HG03558 (cell line): ENCODE measurements around the gene CFAP206.
A peak's percentile ranks its signal among the peaks of the same experiment; 100 is the strongest.
"Not testable (repeated sequence)": the region's sequence is repeated elsewhere in the genome, so short reads cannot be mapped to it uniquely, and the experiment has no call there.

Experiments used
- ATAC-seq: cut with Tn5 transposase; IDR thresholded peaks from one replicate; pipeline ENCODE4 v1.9.1; 2021; ENCODE audit warnings: moderate number of reproducible peaks; ENCODE audit not compliant: unreplicated experiment; ENCODE audit errors: extremely low read depth

The CFAP206 gene

GRCh38 chr6:87419266-87419665, 11.5 kb downstream of the CFAP206 start:
- no peak for ATAC-seq

DNA sequence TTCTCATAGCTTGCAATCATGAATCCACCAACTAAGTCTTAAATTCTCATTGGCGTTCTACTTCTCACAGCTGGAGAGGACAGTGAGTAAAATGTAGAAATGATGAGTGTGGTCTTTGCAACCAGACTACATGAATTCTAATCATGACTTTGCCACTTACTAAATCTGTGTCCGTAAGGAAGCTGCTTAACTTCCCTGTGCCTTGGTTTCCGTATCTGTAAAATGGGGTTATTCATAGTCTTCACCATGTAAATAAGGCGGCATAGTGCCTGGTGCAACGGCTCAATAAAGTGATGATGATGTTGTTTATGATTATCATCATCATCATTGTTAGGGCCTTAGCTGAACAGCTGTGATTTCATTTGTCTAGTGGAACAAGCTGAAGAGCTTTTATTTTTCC, 12.6 kb downstream of the CFAP206 start:
- no peak for ATAC-seq

DNA sequence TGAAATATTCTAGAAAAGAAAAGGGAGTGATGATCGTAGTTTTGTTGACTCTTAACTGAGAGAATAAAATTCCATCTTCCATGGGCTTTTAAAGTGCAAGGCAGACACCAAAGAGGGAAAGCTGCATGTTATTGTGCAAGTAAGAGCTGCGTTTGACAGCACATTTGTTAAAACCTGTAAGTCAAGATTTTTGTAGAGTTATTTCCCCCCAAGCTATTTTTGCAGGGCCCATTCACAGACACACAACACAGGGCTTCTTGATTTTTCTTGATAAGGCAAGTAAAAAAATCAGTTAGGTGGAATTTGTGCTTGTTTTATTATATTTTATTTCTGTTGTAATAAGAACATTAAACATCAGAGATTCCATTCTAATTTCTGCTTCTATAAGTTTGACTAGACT, 13.8 kb downstream of the CFAP206 start:
- no peak for ATAC-seq

GRCh38 chr6:87426789-87427188, 19.0 kb downstream of the CFAP206 start:
- ATAC-seq, result no peak

GRCh38 chr6:87430499-87430898, 22.7 kb downstream of the CFAP206 start:
- ATAC-seq, result no peak

GRCh38 chr6:87431263-87431662, 23.5 kb downstream of the CFAP206 start:
- no peak for ATAC-seq

- ATAC-seq, result no peak
Measured at GRCh38 chr6:87436435-87436834, 28.7 kb downstream of the CFAP206 start.

- no peak for ATAC-seq
Measured at GRCh38 chr6:87441711-87442110, 33.9 kb downstream of the CFAP206 start.

- no peak for ATAC-seq
Measured at GRCh38 chr6:87444362-87444761, 36.6 kb downstream of the CFAP206 start.

DNA sequence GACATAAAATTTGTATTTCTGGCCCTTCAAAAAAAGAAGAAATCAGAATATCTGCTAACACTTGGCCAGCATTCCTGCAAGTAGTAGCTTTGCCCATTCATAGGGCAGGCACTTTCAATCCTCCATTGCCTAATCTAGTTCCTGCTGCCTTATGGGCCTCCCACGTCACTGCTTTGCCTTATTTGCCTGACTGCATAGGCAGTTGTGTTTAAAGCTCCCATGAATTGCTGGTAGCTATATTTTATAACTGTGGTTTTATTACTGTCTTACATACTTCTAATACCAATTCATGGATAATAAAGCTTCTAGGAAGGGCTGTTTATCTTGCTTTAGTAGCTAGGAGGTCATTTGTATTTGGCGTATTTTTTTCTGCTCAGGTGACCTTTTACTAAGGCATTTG, 57.3 kb downstream of the CFAP206 start:
- ATAC-seq, result no peak

DNA sequence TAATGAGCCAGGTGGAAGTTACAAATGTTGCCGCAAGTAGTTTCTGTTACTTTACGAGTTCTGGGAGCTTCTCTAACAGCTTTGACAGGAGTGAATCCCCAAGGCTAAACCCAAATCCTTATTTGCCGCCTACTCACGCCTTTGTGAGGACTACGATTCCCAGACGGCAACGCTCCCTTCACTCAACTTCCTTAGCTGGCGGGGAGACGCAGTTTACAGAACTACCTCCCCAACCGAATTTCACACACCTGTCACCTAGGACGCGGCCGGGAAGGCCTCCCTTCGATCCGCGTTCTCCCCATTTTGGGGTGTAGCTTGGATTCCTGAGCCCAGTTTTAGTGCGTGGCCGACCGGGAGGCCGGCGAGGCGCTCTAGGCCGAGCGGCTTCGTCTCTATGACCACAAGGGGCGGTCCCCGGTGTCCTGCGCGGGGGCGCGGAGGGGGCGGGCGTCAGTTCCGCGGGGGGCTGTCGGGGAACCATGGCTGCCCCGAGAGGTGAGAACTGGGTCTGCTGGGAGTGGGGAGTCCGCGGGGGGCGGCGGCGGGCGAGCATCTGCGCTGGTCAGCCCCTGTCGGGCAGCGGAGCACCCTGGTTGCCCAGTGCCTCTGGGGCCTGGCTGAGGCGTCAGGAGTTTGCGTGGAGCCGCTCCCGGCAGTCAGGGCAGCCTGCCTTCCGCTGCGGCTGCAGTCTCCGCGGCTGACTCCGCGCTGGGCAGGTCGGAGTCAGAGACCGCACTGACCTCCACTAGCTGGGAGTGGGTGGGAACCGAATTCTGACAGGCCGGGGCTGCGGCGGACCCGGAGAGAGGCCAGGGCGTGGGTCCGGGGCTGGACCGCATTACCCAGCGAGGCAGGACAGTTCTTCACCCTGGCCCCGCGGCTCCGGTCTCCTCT, 65.0 kb downstream of the CFAP206 start, which contains the start of gene SLC35A1:
Gene SLC35A1 (plus strand): TSS at position 450 of the 894 bp plus-strand sequence. CDS start 30 bp downstream, at position 480.
- ATAC-seq, result peak; percentile 77

GRCh38 chr6:87473419-87473903, 65.7 kb downstream of the CFAP206 start:
- peak; percentile 35 for ATAC-seq

- ATAC-seq, result no peak
Measured at GRCh38 chr6:87481931-87482330, 74.2 kb downstream of the CFAP206 start.

- no peak for ATAC-seq
Measured at GRCh38 chr6:87482366-87482765, 74.6 kb downstream of the CFAP206 start.

GRCh38 chr6:87483929-87484328, 76.2 kb downstream of the CFAP206 start:
- ATAC-seq, result no peak

DNA sequence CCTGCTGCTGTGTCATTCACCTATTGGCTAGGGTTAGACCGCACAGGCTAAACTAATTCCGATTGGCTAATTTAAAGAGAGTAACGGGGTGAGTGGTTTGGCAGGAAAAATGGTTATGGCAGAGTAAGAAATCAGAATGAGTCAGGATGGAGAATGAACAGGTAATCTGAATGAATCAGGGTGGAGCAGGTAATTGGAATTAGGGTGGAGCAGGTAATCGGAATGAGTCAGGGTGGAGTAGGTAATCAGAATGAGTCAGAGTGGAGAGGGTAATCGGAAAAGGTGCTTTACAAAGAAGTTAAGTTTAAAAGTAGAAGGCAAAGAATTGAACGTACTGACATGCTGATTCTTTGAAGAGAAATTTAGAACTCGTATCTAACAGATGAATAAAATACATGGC, 76.7 kb downstream of the CFAP206 start:
- no peak for ATAC-seq

DNA sequence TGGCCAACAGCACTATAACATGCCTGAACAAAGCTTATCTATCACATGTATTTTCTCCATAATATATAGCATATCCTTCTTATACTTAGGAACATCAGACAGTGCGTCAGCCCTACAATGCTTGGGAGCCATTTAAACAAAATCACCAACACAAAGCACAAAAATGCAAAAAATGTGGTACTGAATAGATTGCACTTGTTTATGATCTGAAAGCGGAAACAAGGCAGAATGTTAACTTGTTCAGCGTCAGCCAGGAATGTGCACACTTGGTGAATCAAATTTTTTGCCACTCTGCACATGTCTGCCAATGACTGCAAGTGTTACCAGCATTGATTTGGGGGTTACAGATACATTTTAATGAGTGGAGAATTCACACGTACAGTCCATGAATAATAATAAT, 79.8 kb downstream of the CFAP206 start:
- ATAC-seq, result no peak

GRCh38 chr6:87489326-87489725, 81.6 kb downstream of the CFAP206 start:
- not testable (repeated sequence) for ATAC-seq

DNA sequence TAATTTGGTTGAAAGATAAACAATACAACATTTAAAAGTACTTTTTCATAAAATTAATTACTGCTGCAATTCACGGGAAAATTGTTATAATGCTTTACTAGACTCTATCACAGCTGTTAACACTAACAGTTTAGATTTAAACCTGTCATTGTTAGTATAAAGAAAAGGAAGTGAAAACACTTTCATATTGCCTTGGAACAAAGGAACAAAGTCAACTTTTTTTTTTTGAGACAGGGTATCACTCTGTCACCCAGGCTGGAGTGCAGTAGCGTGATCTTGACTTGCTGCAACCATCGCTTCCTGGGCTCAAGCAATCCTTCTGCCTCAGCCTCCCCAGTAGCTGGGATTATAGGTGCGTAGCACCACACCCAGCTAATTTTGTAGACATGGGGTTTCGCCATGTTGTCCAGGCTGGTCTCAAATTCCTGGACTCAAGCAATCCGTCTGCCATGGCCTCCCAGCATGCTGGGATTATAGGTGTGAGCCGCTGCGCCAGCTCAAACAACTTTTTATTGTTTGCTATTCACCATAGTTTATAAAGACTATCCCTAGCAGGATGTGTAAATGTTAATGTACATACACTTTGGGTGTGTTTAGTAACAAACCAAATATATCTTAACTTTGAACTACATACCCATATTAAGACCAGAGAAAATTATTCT, 87.1 kb downstream of the CFAP206 start:
- ATAC-seq, result no peak

- no peak for ATAC-seq
Measured at GRCh38 chr6:87498048-87498447, 90.3 kb downstream of the CFAP206 start.

- ATAC-seq, result no peak
Measured at GRCh38 chr6:87501809-87502572, 94.2 kb downstream of the CFAP206 start.
